ENCODE measurements around the gene MIA2.
"Not testable (repeated sequence)": the region's sequence is repeated elsewhere in the genome, so short reads cannot be mapped to it uniquely, and the experiment has no call there.

Gene MIA2

GRCh38 chr14:39233680-39234326 is at the start of gene MIA2:
Gene MIA2, plus strand, starts transcription at chr14:39233915. Its CDS starts 200 bp downstream, at chr14:39234115.
- no peak for DNase-seq

- no peak for DNase-seq
These were observed 49.0 kb upstream of the MIA2 start for GRCh38 chr14:39184628-39185255.

- DNase-seq = no peak
These were observed 48.3 kb upstream of the MIA2 start for GRCh38 chr14:39185256-39186049.

GRCh38 chr14:39186941-39187525 is 46.7 kb upstream of the MIA2 start:
- no peak for DNase-seq

GRCh38 chr14:39203659-39204606 is 29.8 kb upstream of the MIA2 start:
- no peak for DNase-seq

GRCh38 chr14:39207430-39207829 is 26.3 kb upstream of the MIA2 start:
- not testable (repeated sequence) for DNase-seq

GRCh38 chr14:39211109-39211741 is 22.5 kb upstream of the MIA2 start:
- DNase-seq = no peak

- no peak for DNase-seq
These were observed 21.7 kb upstream of the MIA2 start for GRCh38 chr14:39212034-39212433.

GRCh38 chr14:39212693-39213092 is 21.0 kb upstream of the MIA2 start:
- DNase-seq = no peak

GRCh38 chr14:39217214-39217879 is 16.4 kb upstream of the MIA2 start:
- no peak for DNase-seq

GRCh38 chr14:39218171-39218769 is 15.4 kb upstream of the MIA2 start:
- no peak for DNase-seq

GRCh38 chr14:39219075-39219499 is 14.6 kb upstream of the MIA2 start:
- no peak for DNase-seq

- not testable (repeated sequence) for DNase-seq
These were observed 13.2 kb upstream of the MIA2 start for GRCh38 chr14:39220473-39220872.

- DNase-seq = no peak
These were observed 5.7 kb upstream of the MIA2 start for GRCh38 chr14:39228044-39228443.

- no peak for DNase-seq
These were observed 5.0 kb upstream of the MIA2 start for GRCh38 chr14:39228509-39229221.

GRCh38 chr14:39229222-39229543 is 4.5 kb upstream of the MIA2 start:
- no peak for DNase-seq

GRCh38 chr14:39229601-39230110 is 4.1 kb upstream of the MIA2 start:
- DNase-seq = no peak

- DNase-seq = no peak
These were observed 3.2 kb upstream of the MIA2 start for GRCh38 chr14:39230416-39231035.

- DNase-seq = not testable (repeated sequence)
These were observed 1.8 kb upstream of the MIA2 start for GRCh38 chr14:39231751-39232553.
